Tibial nerve (tissue), 4 donors: ENCODE results near the gene SATB2. TPM values are rescaled to one million over a fixed set of nuclear protein-coding genes. Genes with fewer than 3 reads are reported as not detected.

ENCODE experiments used
- DNase-seq, 2 donors: peaks; one replicate each; pipeline ENCODE4 v3.0.0-alpha.2; 2019; ENCODE audit warnings: low spot score in 2 of 2
- H3K27ac ChIP-seq, 4 donors: fragments of 200-600 bp; sonication (generic) in 3 of 4; one replicate each; pipeline ENCODE4 v1.5.1; 2017 to 2019; ENCODE audit warnings: mild to moderate bottlenecking in 1 of 4
- H3K27me3 ChIP-seq, 2 donors: fragments of 200-600 bp; sonication (generic) in 1 of 2; one replicate each; pipeline versions ENCODE4 v1.5.1 to v1.6.0; 2017 to 2019
- H3K36me3 ChIP-seq, 3 donors: fragments of 200-600 bp; sonication (generic); one replicate each; pipeline ENCODE4 v1.5.1; 2018 to 2019
- H3K4me1 ChIP-seq, 4 donors: fragments of 200-600 bp; sonication (generic) in 3 of 4; one replicate each; pipeline ENCODE4 v1.5.1; 2017 to 2019
- H3K4me3 ChIP-seq, 4 donors: fragments of 200-600 bp; sonication (generic) in 3 of 4; one replicate each; pipeline ENCODE4 v1.5.1; 2017 to 2019; ENCODE audit warnings: mild to moderate bottlenecking in 1 of 4, moderate library complexity in 1 of 4
- H3K9me3 ChIP-seq, 4 donors: fragments of 200-600 bp; sonication (generic) in 3 of 4; one replicate each; pipeline ENCODE4 v1.5.1; 2017 to 2019
- CTCF ChIP-seq, 5 experiments: fragments of 200-600 bp in 3 of 5; fragments of 450-650 bp in 2 of 5; sonication (generic) in 3 of 5; IDR thresholded peaks; one replicate each; pipeline ENCODE4 v1.5.1; 2016 to 2019; ENCODE audit warnings: antibody characterized with exemption in 5 of 5, mild to moderate bottlenecking in 3 of 5, moderate library complexity in 2 of 5
- EP300 ChIP-seq, 2 donors: sonication (generic); formaldehyde crosslinking; IDR thresholded peaks; one replicate each; pipeline ENCODE4 v1.6.1; 2017; ENCODE audit warnings: antibody characterized with exemption in 2 of 2, mild to moderate bottlenecking in 1 of 2
- POLR2A ChIP-seq, 2 donors: fragments of 450-650 bp; IDR thresholded peaks; one replicate each; pipeline ENCODE4 v1.6.1; 2017; ENCODE audit warnings: antibody characterized with exemption in 2 of 2, mild to moderate bottlenecking in 2 of 2, moderate library complexity in 2 of 2
- WGBS, 2 donors: methylation state at CpG; one replicate each; pipeline ENCODE4 v1.1.5; 2018; 5-methylcytosine and 5-hydroxymethylcytosine counted together
- total RNA-seq, 4 donors: library from RNA; depleted of rRNA; stranded (reverse); fragments of >200 nt; gene quantifications; one replicate each; pipeline ENCODE4 v1.1.0, GENCODE V29; 2016

The SATB2 gene
- total RNA-seq = 10 to 100 TPM in 3 of 4 donors, 1 to 10 TPM in 1; 8.5 to 19.0 (median 12.0) TPM

- H3K4me1 ChIP-seq = peaks cover 0 to 52% (median 10%) of the 10 kb centered on the region in 4 donors
- DNase-seq = no peak
- 1 to 2% methylated on average over 51 to 61 of the region's 61 CpGs for WGBS, 2 donors
- peak within 1 kb of the TSS; percentile 31 to 83 (median 78) for H3K27ac ChIP-seq
- peaks cover 0 to 80% of the 10 kb centered on the region in 2 donors for H3K27me3 ChIP-seq
- no peak for TF ChIP-seq EP300 (IDR thresholded peaks at IDR 0.05)
- no peak for TF ChIP-seq POLR2A (IDR thresholded peaks at IDR 0.05)
- peak within 1 kb of the TSS; percentile 74 to 89 (median 82) for H3K4me3 ChIP-seq
- no peaks in the 10 kb centered on the region for H3K36me3 ChIP-seq
- H3K9me3 ChIP-seq = no peaks in the 10 kb centered on the region
Observed at GRCh38 chr2:199457147-199458008, at the start of gene SATB2. SATB2 (minus strand) TSS chr2:199457939; CDS start chr2:199456037, 1,902 bp downstream.

- no peaks in the 10 kb centered on the region for H3K4me1 ChIP-seq
- 74 to 77% methylated on average over 2 of the region's 2 CpGs for WGBS, 2 donors
- TF ChIP-seq CTCF (IDR thresholded peaks at IDR 0.05) = no peak
- no peak for TF ChIP-seq EP300 (IDR thresholded peaks at IDR 0.05)
- no peak for TF ChIP-seq POLR2A (IDR thresholded peaks at IDR 0.05)
- no peak overlapping the region for H3K4me3 ChIP-seq
- H3K27me3 ChIP-seq = no peaks in the 10 kb centered on the region
- no peak for DNase-seq
- H3K9me3 ChIP-seq = no peaks in the 10 kb centered on the region
- no peaks in the 10 kb centered on the region for H3K36me3 ChIP-seq
- H3K27ac ChIP-seq = no peak overlapping the region
Observed at GRCh38 chr2:199505755-199506403, 48.1 kb upstream of the SATB2 start.

- no peaks in the 10 kb centered on the region for H3K9me3 ChIP-seq
- no peak overlapping the region for H3K27ac ChIP-seq
- no peaks in the 10 kb centered on the region for H3K27me3 ChIP-seq
- no peak for DNase-seq
- no peaks in the 10 kb centered on the region for H3K36me3 ChIP-seq
- H3K4me3 ChIP-seq = no peak overlapping the region
- H3K4me1 ChIP-seq = no peaks in the 10 kb centered on the region
- no peak for TF ChIP-seq CTCF (IDR thresholded peaks at IDR 0.05)
- no peak for TF ChIP-seq EP300 (IDR thresholded peaks at IDR 0.05)
- no peak for TF ChIP-seq POLR2A (IDR thresholded peaks at IDR 0.05)
Observed at GRCh38 chr2:199503148-199503547, 45.4 kb upstream of the SATB2 start.

GRCh38 chr2:199499005-199499404, 41.3 kb upstream of the SATB2 start:
- no peak overlapping the region for H3K4me3 ChIP-seq
- no peaks in the 10 kb centered on the region for H3K27me3 ChIP-seq
- no peaks in the 10 kb centered on the region for H3K4me1 ChIP-seq
- TF ChIP-seq CTCF (IDR thresholded peaks at IDR 0.05) (no peak), EP300 (IDR thresholded peaks at IDR 0.05) (no peak), POLR2A (IDR thresholded peaks at IDR 0.05) (no peak)
- H3K9me3 ChIP-seq = no peaks in the 10 kb centered on the region
- no peak for DNase-seq
- 88 to 89% methylated on average over 3 of the region's 3 CpGs for WGBS, 2 donors
- no peak overlapping the region for H3K27ac ChIP-seq
- H3K36me3 ChIP-seq = no peaks in the 10 kb centered on the region

GRCh38 chr2:199495147-199495546, 37.4 kb upstream of the SATB2 start:
- H3K27me3 ChIP-seq = no peaks in the 10 kb centered on the region
- TF ChIP-seq EP300 (IDR thresholded peaks at IDR 0.05) (no peak), POLR2A (IDR thresholded peaks at IDR 0.05) (no peak), CTCF (IDR thresholded peaks at IDR 0.05) (no peak)
- no peaks in the 10 kb centered on the region for H3K36me3 ChIP-seq
- no peaks in the 10 kb centered on the region for H3K9me3 ChIP-seq
- no peaks in the 10 kb centered on the region for H3K4me1 ChIP-seq
- WGBS, 2 donors = 32 to 66% methylated on average over 4 of the region's 4 CpGs
- DNase-seq = no peak
- no peak overlapping the region for H3K4me3 ChIP-seq
- H3K27ac ChIP-seq = no peak overlapping the region
